Esophagus squamous epithelium (tissue), 4 donors: ENCODE measurements around the gene TLE3.

Experiments used
- CTCF ChIP-seq, 6 experiments: fragments of 450-650 bp in 4 of 6; fragments of 200-600 bp in 2 of 6; sonication (generic) in 2 of 6; IDR thresholded peaks; one replicate each; pipeline ENCODE4 v1.5.1; 2016 to 2019; ENCODE audit warnings: antibody characterized with exemption in 6 of 6, mild to moderate bottlenecking in 4 of 6, moderate library complexity in 4 of 6
- POLR2A ChIP-seq, 4 donors: fragments of 450-650 bp; IDR thresholded peaks; one replicate each; pipeline ENCODE4 v1.6.1; 2017; ENCODE audit warnings: antibody characterized with exemption in 4 of 4, mild to moderate bottlenecking in 4 of 4, moderate library complexity in 3 of 4

GRCh38 chr15:70103880-70104626, 6.3 kb upstream of the TLE3 start:
- TF ChIP-seq CTCF (IDR thresholded peaks at IDR 0.05) (no peak), POLR2A (IDR thresholded peaks at IDR 0.05) (no peak)
